HG03571 (cell line): ENCODE results near the gene NPAS4.
"Not testable (repeated sequence)": the region's sequence is repeated elsewhere in the genome, so short reads cannot be mapped to it uniquely, and the experiment has no call there.

Source experiments
- ATAC-seq: cut with Tn5 transposase; IDR thresholded peaks from one replicate; pipeline ENCODE4 v1.9.1; 2021; ENCODE audit not compliant: unreplicated experiment

Gene NPAS4

DNA sequence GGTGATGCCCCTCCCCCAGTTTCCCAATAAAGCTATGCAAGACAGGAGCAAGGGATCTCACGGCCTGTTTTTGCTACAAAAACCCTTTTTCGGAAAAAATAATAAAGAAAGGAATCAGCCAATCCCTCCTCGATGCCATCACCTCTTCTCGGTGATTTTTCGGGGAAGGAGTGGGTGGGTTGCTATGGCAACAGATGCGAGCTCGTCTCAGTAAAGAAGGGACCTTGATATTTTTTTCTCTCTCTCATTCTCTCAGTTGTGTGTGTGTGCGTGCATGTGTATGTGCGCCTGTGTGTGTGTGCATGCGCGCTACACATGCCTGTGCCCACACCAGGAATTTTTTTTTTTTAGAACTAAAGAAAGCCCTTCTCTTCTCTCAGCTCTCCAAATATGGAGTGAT, 3.8 kb upstream of the NPAS4 start:
- ATAC-seq = no peak

DNA sequence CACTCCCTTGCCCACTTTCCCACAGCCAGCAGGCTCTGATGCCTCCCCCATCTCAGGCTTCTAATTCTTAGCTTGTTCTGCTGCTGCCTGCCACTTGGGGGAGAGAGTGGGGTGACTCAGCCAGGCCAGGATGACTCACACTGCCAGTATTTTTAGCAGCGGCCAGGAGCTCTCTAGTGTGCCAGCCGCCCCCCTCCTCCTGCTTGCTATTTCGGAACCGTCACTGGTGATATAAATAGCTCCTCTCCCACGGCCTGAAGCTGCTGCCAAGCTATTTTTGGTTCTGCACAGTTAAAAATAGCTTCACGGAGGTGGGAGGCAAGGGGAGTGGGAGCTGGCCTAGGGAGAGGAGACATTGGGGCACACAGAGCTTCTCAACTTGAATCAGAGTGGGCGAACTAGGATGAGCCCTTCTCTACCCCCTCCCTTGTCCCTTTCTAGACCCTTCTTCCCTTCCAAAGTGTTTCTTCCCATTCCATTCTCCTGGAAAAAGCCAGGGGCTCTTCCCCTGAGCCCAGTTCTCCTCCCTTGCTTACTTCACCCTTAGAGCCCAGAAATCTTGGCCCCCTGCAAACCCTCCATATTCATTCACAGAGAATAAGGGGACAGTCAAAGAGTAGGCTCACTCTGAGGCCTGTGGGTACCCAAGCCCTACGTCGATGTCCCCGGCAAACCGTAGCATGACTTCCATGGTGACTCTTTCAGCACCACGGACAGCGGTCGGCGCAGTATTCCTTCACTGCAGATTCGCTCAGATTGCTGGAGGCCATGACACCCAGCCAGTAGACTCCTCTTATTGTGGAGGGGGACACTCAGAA, 2.5 kb upstream of the NPAS4 start:
- ATAC-seq = no peak

DNA sequence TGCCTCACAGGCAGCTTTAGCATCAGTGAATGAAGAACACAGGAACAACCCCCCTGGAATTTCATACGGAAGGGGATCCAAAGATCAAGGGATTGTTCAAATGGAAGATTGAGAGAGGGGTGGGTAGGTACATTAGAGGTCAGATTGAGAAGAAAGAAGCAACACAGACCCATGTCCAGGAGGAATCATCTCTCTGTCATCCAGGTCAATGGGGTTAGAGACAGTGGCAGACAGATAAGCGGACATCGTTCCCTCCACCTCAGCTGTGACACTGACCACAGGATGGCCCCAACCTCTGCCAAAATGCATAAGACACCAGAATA, 1.9 kb upstream of the NPAS4 start:
- ATAC-seq = no peak

DNA sequence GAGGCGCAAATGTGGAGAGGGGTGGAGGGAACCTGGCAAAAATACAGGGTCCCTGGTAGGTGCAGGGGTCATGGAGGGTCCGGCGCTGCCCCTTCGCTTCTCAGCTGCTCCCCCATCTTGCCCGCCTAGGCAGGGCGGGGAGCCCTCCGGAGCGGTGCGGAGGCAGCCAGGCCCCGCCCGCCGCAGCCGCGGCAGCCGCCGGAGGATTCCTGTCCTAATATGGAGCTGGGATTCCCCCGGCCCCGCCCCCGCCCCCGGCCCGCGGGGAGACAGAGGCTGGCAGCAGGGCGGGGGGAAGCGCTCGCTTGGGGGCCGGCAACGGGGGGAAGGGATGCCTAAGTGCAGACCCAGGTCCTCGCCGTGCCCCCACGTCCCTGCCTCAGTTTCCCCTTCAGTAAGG, 1.0 kb upstream of the NPAS4 start:
- no peak for ATAC-seq

DNA sequence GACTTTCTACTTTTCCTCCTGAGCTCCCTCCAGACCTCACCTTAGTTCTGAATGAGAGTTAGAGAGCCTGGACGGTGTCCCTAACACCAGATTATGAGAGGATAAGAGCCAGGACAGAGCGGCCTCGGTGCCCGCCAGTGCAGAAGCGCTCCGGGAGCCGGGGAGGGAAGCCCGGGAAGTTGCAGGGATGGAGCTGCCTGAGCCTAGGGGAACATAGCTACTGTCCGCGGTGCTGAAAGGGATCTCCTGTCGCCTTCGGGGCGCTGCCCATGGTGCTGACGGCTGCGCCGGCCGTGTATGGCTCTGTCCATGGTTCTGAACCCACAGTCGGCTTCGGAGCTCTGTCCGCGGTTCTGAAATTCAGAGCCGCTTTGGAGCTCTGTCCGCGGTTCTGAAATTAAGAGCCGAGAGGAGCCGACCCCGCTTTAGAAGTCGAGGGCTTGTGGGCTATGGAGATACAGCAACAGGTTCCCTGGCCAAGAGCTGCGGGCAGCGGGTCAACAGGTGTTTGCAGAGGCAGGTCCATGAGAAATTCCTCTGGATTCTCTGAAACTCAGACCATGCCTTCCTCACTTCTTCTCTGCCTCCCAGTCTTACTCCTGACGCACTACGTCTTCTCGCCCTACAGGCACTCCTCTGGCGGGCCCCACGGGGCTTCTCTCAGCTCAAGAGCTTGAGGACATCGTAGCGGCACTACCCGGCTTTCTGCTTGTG, 814 bp downstream of the NPAS4 start:
- peak; percentile 63 for ATAC-seq

DNA sequence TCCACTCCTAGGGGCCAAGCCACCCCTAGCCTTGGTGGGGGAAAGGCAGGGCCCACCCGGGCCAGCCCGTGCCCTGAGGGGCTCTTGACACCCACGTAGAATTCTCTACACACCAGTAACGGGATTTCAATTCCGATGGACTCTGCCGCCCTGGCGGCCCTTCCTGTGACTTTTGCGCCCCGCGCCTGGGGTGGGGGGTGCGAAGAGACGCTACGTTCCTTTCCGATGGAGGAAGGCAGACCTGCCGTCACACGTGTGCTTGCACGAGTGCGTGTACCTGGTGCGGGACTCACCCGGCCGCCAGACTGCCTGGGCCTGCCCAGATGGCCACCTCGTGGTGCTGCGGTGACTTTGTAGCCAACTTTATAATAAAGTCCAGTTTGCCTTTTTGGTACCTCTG, 5.5 kb downstream of the NPAS4 start:
- no peak for ATAC-seq

DNA sequence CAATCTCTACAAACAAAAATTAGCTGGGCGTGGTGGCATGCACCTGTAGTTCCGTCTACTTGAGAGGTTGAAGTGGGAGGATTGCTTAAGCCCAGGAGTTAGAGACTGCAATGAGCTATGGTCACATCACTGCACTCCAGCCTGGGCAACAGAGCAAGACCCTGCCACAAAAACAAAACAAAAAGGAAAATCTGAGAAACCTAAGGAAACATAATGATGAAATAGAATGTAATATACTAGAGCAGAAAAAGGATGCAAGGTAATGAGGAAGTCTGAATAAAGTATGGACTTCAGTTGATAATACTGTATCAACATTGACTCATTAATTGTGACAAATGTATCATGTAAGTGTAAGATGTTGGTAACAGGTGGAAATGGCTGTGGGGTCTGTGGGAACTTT, 8.1 kb downstream of the NPAS4 start:
- ATAC-seq = no peak

DNA sequence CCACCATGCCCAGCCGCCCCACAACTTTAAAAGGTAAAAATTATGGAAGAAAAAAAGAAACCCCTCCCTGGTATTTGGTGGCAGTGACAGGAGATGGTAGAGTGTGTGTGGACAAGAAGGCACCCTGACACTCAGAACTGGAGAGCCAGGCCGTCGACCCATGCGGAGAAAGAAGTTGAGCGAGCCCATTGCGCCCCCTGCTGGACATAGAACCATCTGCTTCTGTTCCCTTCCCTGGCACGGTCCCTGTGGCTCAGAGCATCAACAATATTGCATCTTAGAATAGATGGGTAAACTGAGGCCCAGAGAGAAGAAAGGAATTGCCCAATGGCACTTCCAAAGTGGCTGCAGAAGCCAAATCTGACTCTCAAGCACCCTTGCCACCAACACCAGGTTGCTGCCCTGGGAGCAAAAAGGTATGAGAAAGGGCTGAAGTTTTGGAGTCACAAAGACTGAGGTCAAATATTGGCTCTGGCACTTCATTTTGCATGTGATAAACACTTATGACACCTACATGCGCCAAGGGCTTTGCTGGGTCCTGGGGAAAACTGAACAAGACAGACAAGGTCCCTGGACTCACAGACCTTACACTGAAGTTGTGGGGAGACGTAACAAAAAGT, 9.3 kb downstream of the NPAS4 start:
- ATAC-seq = no peak

DNA sequence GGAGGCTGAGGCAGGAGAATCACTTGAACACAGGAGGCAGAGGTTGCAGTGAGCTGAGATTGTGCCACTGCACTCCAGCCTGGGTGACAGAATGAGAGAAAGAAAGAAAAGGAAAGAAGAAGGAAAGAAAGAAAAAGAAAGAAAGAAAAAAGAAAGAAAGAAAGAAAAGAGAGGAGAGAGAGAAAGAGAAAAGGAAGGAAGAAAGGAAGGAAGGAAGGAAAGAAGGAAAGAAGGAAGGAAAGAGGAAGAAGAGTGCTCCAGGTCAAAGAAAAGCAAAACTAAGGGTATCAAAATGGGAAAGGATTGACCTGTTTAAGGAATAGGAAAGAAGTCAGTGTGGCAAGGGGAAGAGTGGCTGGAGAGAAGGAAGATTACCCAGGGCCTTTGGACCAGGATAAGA, 10.5 kb downstream of the NPAS4 start:
- ATAC-seq = not testable (repeated sequence)

DNA sequence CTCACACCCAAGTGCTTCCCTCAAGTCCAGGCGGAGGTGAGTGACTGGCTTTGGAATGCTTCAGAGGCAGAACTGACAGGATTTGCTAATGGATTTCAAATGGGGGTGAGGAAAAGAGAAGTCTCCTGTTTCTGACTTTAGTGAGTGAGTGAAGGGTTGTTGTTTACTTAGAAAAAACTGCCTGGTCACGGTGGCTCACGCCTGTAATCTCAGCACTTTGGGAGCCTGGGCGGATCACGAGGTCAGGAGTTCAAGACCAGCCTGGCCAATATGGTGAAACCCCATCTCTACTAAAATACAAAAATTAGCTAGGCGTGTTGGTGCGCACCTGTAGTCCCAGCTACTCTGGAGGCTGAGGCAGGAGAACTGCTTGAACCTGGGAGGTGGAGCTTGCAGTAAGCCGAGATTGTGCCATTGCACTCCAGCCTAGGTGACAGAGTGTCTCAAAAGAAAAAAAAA, 11.1 kb downstream of the NPAS4 start:
- not testable (repeated sequence) for ATAC-seq

DNA sequence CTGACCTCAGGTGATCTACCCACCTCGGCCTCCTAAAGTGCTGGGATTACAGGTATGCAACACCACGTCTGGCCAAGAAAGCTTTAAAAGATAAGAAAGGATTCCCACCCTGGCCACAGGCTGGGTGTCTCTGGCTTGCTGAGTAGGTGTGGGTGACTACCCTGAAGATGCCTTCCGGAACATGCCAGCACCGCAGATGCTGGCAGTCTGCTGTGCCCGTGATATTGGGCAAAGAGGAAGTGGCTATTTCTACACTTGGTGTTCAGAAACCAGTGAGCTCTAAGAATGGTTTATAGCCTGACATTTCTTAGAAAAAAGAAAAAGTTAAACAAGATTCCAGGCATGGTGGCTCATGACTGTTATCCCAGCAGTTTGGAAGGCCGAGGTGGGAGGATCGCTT, 11.8 kb downstream of the NPAS4 start:
- no peak for ATAC-seq

DNA sequence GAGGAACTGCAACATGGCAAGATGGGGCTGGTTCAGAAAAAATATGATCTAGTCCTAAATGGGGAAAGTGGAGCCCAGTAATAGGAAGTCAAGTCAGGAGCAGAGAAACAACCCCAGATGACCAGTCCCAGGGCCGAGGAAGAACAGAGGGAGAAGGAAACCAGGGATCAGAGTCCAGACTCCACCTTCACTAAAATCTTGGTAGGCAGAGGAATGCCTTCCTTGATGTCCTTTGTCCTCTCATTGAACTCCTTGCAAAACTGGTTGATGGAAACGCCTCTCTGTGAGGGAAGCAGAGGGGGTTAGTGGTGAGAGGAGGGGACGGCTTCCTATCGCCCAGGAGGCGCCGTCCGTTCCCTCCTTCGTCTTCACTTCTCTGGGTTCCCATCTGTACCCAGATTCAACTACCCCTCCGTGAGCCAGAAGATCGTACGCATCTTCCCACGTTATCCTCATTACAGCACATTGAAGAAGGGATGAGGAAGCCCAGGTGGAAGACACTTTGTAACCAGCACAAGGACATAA, 17.2 kb downstream of the NPAS4 start:
- no peak for ATAC-seq

DNA sequence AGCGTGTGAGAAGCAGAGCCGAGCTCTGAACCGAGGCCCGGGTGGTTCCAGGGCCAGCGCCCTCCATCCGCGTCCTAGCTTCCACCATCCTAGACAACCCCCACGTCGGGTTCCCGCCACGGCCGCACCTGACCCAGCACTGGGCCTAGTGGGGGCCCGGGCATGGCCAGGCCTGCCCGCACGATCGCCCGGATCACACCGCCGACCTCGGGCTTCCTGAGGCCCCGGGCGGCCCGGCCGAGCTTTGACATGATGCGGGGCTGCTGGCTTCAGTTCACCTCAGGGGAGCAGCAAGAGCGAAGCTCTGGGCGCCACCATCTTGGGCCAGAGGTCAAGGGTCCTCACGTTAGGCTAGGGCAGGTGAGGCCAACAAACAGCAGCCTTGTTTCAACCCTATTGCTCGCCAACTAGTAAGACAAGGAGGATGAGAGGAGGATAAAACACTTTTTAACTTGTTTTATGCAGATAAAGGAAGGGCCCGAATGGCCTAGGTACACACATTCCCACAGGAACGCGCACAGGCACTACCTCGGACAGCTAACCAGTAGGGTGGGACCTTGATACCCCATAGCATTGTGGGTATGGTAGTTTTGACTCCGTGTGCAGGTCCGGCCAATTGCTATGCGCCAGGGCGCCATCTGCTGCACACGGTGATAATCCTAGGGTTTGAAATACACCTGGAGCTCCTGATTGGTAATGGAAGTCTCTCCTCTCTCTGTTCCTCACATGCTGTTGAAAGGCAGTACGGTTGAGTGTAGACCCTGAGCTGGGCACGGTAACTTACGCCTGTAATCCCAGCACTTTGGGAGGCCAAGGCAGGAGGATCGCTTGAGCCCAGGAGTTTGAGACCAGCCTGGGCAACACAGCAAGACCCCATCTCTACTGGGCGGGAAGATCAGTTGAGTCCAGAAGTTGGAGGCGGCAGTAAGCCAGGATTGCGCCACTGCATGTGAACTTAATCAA, 17.9 kb downstream of the NPAS4 start, which contains the start of gene MRPL11:
Gene MRPL11 (minus strand): TSS at position 345 of the 963 bp plus-strand sequence. CDS start 94 bp downstream, at position 251.
- peak; percentile 91 for ATAC-seq

DNA sequence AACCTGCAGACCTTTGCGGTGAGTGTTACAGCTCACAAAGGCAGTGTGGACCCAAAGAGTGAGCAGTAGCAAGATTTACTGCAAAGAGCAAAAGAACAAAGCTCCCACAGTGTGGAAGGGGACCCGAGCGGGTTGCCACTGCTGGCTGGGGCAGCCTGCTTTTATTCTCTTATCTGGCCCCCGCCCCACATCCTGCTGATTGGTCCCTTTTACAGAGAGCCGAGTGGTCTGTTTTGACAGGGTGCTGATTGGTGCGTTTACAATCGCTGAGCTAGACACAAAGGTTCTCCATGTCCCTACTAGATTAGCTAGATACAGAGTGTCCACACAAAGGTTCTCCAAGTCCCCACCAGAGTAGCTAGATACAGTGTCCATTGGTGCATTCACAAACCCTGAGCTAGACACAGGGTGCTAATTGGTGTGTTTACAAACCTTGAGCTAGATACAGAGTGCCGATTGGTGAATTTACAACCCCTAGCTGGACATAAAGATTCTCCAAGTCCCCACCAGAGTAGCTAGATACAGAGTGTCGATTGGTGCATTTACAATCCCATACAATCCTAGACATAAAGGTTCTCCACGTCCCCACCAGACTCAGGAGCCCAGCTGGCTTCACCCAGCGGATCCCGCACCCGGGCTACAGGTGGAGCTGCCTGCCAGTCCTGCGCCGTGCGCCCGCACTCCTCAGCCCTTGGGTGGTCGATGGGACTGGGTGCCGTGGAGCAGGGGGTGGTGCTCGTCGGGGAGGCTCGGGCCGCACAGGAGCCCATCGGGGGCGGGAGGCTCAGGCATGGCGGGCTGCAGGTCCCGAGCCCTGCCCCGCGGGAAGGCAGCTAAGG, 19.5 kb downstream of the NPAS4 start:
- not testable (repeated sequence) for ATAC-seq

DNA sequence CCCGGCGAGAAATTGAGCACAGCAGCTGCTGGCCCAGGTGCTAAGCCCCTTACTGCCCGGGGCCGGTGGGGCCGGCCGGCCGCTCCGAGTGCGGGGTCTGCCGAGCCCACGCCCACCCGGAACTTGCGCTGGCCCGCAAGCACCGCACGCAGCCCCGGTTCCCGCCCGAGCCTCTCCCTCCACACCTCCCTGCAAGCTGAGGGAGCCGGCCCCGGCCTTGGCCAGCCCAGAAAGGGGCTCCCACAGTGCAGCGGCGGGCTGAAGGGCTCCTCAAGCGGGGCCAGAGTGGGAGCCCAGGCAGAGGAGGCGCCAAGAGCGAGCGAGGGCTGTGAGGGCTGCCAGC, 20.1 kb downstream of the NPAS4 start:
- not testable (repeated sequence) for ATAC-seq

DNA sequence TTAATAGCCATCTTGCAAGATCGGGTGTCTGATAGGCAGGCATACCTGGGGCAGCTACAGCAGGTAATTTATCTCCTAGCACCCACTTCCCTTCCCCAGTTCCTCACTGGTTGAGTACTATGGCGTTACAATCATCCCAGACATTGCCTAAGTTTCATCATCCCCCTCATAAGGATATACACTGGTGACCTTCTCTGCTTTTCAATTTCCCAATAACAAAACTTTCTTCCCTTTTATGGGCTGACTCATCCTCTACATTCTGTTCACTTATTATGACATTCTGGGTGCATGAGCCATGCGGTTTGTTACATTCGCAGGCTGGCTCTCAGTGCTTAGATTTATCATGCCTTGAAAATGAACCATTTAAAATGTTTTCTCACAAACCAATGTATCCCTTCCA, 22.8 kb downstream of the NPAS4 start:
- no peak for ATAC-seq

DNA sequence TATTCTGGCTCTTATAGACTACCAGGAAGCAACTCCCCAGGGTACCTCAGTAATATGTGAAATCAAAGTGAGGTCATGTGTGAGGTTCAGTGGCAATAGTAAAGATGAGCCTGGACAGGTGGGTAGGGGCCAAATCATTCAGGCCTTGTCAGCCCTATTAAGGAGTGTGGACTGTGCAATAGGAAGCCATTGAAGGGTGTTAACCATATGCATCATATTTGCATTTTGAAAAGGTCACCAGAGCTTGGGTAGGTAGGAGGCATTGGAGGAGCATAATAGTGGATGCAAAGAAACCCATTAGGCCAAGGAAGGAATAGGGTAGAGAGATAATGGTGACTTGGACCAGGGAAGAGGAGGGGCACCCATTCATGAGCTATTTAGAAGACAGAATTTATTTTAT, 26.2 kb downstream of the NPAS4 start:
- ATAC-seq = no peak

DNA sequence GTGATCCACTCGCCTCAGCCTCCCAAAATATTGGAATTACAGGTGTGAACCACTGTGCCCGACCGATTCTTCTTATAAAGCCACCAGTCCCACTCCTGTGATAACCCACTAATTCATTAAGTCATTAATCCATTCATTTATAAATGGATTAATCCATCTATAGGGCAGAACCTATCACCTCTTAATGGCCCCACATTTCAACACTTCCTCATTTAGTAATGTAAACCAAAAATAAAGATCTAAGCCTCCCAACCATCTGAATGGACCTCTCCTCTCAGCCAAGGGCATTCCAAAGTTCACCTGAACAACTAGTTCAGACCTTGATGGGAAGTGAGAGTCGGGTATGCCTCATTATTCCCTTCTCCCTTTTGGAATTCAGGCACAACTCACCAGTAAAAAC, 27.7 kb downstream of the NPAS4 start:
- no peak for ATAC-seq

DNA sequence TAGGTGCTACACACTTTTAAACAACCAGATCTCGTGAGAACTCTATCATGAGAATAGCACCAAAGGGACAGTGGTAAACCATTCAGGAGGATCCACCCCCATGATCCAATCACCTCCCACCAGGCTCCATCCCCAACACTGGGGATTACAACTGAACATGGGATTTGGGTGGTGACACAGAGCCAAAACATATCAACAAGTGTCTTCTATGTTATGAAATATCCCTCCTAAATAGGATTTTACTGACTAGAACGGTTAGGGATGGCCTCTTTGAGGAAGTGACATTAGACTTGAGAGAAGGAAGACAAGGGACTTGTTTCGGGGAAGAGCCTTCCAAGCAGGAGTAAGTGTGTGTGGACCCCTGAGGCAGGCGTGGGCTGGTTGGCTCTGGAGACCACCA, 29.7 kb downstream of the NPAS4 start:
- ATAC-seq = no peak

DNA sequence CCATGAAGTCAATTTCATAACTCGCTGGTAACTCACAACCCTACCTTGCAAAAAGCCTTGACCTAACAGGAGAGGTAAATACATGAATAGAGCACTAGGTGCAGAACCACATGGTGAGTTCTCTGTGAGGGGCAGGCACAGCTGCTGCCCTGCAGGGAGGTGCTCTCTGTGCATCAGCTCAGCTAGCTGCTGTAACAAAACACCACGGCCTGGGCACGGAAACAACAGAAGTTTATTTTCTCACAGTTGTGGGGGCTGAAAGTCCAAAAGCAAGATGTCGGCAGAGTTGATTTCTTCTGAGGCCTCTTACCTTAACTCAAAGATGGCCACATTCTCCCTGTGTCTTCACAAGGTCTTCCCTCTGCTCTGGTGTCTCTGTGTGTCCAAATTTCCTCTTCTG, 30.8 kb downstream of the NPAS4 start:
- no peak for ATAC-seq
